Measurements from ENCODE around the gene AIG1. TPM values are rescaled to one million over a fixed set of nuclear protein-coding genes. Genes with fewer than 3 reads are reported as not detected.

Gene AIG1
- total RNA-seq, 2 experiments from 2014 or later: 0.40 to 0.85 TPM

- POLR2A ChIA-PET: interaction anchor here (0.7 kb wide), 1 partner anchor 307 kb away, joined by 3 read pairs; no protein-coding TSS in a partner anchor
- no peaks in the 10 kb centered on the region for H3K9me3 ChIP-seq (ENCODE audit: low read length)
- intact Hi-C loops (cut with micrococcal nuclease; ENCODE audit: unreplicated experiment): no loop called here
- no peaks in the 10 kb centered on the region for H4K20me1 ChIP-seq (ENCODE audit: insufficient read depth, low read length)
- no peaks in the 10 kb centered on the region for H3K9me2 ChIP-seq (ENCODE audit: insufficient read depth, low read length)
- H3K4me1 ChIP-seq (ENCODE audit: insufficient read depth, low read length, poor library complexity, severe bottlenecking): no peaks in the 10 kb centered on the region
- no TSS peak for BruUV-seq (replicated peaks)
- H2AFZ ChIP-seq (ENCODE audit: low read length): no peak overlapping the region
- no peak overlapping the region for H3K27ac ChIP-seq (ENCODE audit: low read depth, low read length, poor library complexity, severe bottlenecking)
- TF ChIP-seq CTCF (conservative IDR thresholded peaks at IDR 0.05; ENCODE audit: low read length): no peak
- TF ChIP-seq EZH2phosphoT487 (IDR thresholded peaks at IDR 0.05; ENCODE audit: borderline replicate concordance, low read depth, low read length): no peak
- H3K4me3 ChIP-seq (ENCODE audit: low read depth, low read length, poor library complexity, severe bottlenecking): no peak overlapping the region
- CTCF ChIA-PET (ENCODE audit: unreplicated experiment): no interaction called here
- no peak overlapping the region for H3K4me2 ChIP-seq (ENCODE audit: low read length)
- no peak for DNase-seq (ENCODE audit: low spot score)
- H3K79me2 ChIP-seq (ENCODE audit: insufficient read depth, low read depth, low read length): no peaks in the 10 kb centered on the region
- no peaks in the 10 kb centered on the region for H3K36me3 ChIP-seq (ENCODE audit: insufficient read depth, low read length)
These were observed 103.9 kb downstream of the AIG1 start for GRCh38 chr6:143164565-143165105.

GRCh38 chr6:143165315-143165855 lies 104.7 kb downstream of the AIG1 start:
- H3K4me3 ChIP-seq (ENCODE audit: low read depth, low read length, poor library complexity, severe bottlenecking): no peak overlapping the region
- H3K36me3 ChIP-seq (ENCODE audit: insufficient read depth, low read length): no peaks in the 10 kb centered on the region
- H3K27ac ChIP-seq (ENCODE audit: low read depth, low read length, poor library complexity, severe bottlenecking): no peak overlapping the region
- H3K4me1 ChIP-seq (ENCODE audit: insufficient read depth, low read length, poor library complexity, severe bottlenecking): no peaks in the 10 kb centered on the region
- H3K9me2 ChIP-seq (ENCODE audit: insufficient read depth, low read length): no peaks in the 10 kb centered on the region
- BruUV-seq (replicated peaks): no TSS peak
- H4K20me1 ChIP-seq (ENCODE audit: insufficient read depth, low read length): no peaks in the 10 kb centered on the region
- H3K4me2 ChIP-seq (ENCODE audit: low read length): no peak overlapping the region
- no peaks in the 10 kb centered on the region for H3K79me2 ChIP-seq (ENCODE audit: insufficient read depth, low read depth, low read length)
- no peak for DNase-seq (ENCODE audit: low spot score)
- intact Hi-C loops (cut with micrococcal nuclease; ENCODE audit: unreplicated experiment): no loop called here
- TF ChIP-seq EZH2phosphoT487 (IDR thresholded peaks at IDR 0.05; ENCODE audit: borderline replicate concordance, low read depth, low read length) (no peak), CTCF (conservative IDR thresholded peaks at IDR 0.05; ENCODE audit: low read length) (no peak)
- H3K9me3 ChIP-seq (ENCODE audit: low read length): no peaks in the 10 kb centered on the region
- ChIA-PET POLR2A (interaction anchor here (0.7 kb wide), 1 partner anchor 308 kb away, joined by 3 read pairs; no protein-coding TSS in a partner anchor), CTCF (ENCODE audit: unreplicated experiment) (no interaction called here)
- no peak overlapping the region for H2AFZ ChIP-seq (ENCODE audit: low read length)

GRCh38 chr6:143166247-143166695 lies 105.6 kb downstream of the AIG1 start:
- no peak overlapping the region for H3K27ac ChIP-seq (ENCODE audit: low read depth, low read length, poor library complexity, severe bottlenecking)
- H4K20me1 ChIP-seq (ENCODE audit: insufficient read depth, low read length): no peaks in the 10 kb centered on the region
- CTCF ChIA-PET (ENCODE audit: unreplicated experiment): no interaction called here
- DNase-seq (ENCODE audit: low spot score): no peak
- TF ChIP-seq EZH2phosphoT487 (IDR thresholded peaks at IDR 0.05; ENCODE audit: borderline replicate concordance, low read depth, low read length): no peak
- TF ChIP-seq CTCF (conservative IDR thresholded peaks at IDR 0.05; ENCODE audit: low read length): no peak
- H3K4me1 ChIP-seq (ENCODE audit: insufficient read depth, low read length, poor library complexity, severe bottlenecking): no peaks in the 10 kb centered on the region
- no peak overlapping the region for H2AFZ ChIP-seq (ENCODE audit: low read length)
- no peaks in the 10 kb centered on the region for H3K9me2 ChIP-seq (ENCODE audit: insufficient read depth, low read length)
- H3K36me3 ChIP-seq (ENCODE audit: insufficient read depth, low read length): no peaks in the 10 kb centered on the region
- H3K4me2 ChIP-seq (ENCODE audit: low read length): no peak overlapping the region
- no peaks in the 10 kb centered on the region for H3K79me2 ChIP-seq (ENCODE audit: insufficient read depth, low read depth, low read length)
- POLR2A ChIA-PET: interaction anchor here (0.6 to 1.3 kb wide), 3 partner anchors 9 to 149 kb away, joined by 3 to 7 read pairs (median 3); no protein-coding TSS in a partner anchor
- BruUV-seq (replicated peaks): no TSS peak
- no peaks in the 10 kb centered on the region for H3K9me3 ChIP-seq (ENCODE audit: low read length)
- no peak overlapping the region for H3K4me3 ChIP-seq (ENCODE audit: low read depth, low read length, poor library complexity, severe bottlenecking)
- intact Hi-C loops (cut with micrococcal nuclease; ENCODE audit: unreplicated experiment): no loop called here
